WTC11 (cell line): ENCODE data around the gene IL4I1. TPM values are rescaled to one million over a fixed set of nuclear protein-coding genes. Genes with fewer than 3 reads are reported as not detected.

Experiments
- ATAC-seq: fragments of 200-7000 bp; cut with Tn5 transposase; 2 replicates; pipeline ENCODE4 v1.10.0; 2021; ENCODE audit warnings: mild to moderate bottlenecking, moderate library complexity
- CTCF ChIA-PET: fragments of 300-600 bp; sonication (Branson Sonifier 250); formaldehyde crosslinking; loops from one replicate; lab custom pipeline; 2021; ENCODE audit warnings: antibody characterized with exemption; lab: Charles Lee
- POLR2A ChIA-PET: fragments of 350-600 bp; sonication (Branson Sonifier 250); formaldehyde crosslinking; loops from one replicate; lab custom pipeline; 2021; ENCODE audit warnings: antibody characterized with exemption; lab: Charles Lee
- DNase-seq: peaks from one replicate; pipeline ENCODE4 v3.0.0; 2021; ENCODE audit warnings: low spot score
- H3K27ac Mint-ChIP-seq: 2 replicates; pipeline ENCODE4 v1.8.0; 2021; ENCODE audit warnings: mixed read lengths
- H3K27me3 Mint-ChIP-seq: 2 replicates; pipeline ENCODE4 v1.8.0; 2021; ENCODE audit warnings: low read depth, mild to moderate bottlenecking, moderate library complexity, mixed read lengths
- H3K36me3 Mint-ChIP-seq: 2 replicates; pipeline ENCODE4 v1.8.0; 2021; ENCODE audit warnings: mixed read lengths
- H3K4me1 Mint-ChIP-seq: 2 replicates; pipeline ENCODE4 v1.8.0; 2022; ENCODE audit warnings: mixed read lengths
- H3K4me3 Mint-ChIP-seq: 2 replicates; pipeline ENCODE4 v1.8.0; 2021; ENCODE audit warnings: mild to moderate bottlenecking, moderate library complexity, mixed read lengths
- H3K9me3 Mint-ChIP-seq: 2 replicates; pipeline ENCODE4 v1.8.0; 2021; ENCODE audit warnings: mixed read lengths
- ATF1 ChIP-seq: sonication (generic); formaldehyde crosslinking; IDR thresholded peaks from 2 replicates; pipeline ENCODE4 v1.8.1; 2023; ENCODE audit warnings: mild to moderate bottlenecking, moderate library complexity, missing genetic modification reagents
- ATF6 ChIP-seq: sonication (generic); formaldehyde crosslinking; IDR thresholded peaks from 2 replicates; pipeline ENCODE4 v1.8.1; 2023; ENCODE audit warnings: mild to moderate bottlenecking, missing genetic modification reagents
- E2F1 ChIP-seq: sonication (generic); formaldehyde crosslinking; IDR thresholded peaks from 2 replicates; pipeline ENCODE4 v1.8.0; 2022; ENCODE audit warnings: mild to moderate bottlenecking, missing genetic modification reagents
- EMX1 ChIP-seq: fragments of 250-450 bp; sonication (Bioruptor Pico); IDR thresholded peaks from 2 replicates; pipeline ENCODE4 v1.8.0; 2021; ENCODE audit warnings: mild to moderate bottlenecking
- FOXK1 ChIP-seq: sonication (generic); formaldehyde crosslinking; IDR thresholded peaks from 2 replicates; pipeline ENCODE4 v1.8.0; 2022; ENCODE audit warnings: mild to moderate bottlenecking, moderate library complexity, missing genetic modification reagents
- FOXP1 ChIP-seq: sonication (generic); formaldehyde crosslinking; IDR thresholded peaks from 2 replicates; pipeline ENCODE4 v1.8.0; 2022; ENCODE audit warnings: missing genetic modification reagents, mild to moderate bottlenecking, moderate library complexity, borderline replicate concordance
- HMGA2 ChIP-seq: fragments of 250-450 bp; sonication (Bioruptor Pico); IDR thresholded peaks from 2 replicates; pipeline ENCODE4 v1.4.0; 2021; ENCODE audit warnings: mild to moderate bottlenecking, moderate library complexity
- HMGXB4 ChIP-seq: sonication (generic); formaldehyde crosslinking; IDR thresholded peaks from 2 replicates; pipeline ENCODE4 v1.8.1; 2023; ENCODE audit warnings: mild to moderate bottlenecking, moderate library complexity, missing genetic modification reagents
- JUN ChIP-seq: sonication (generic); formaldehyde crosslinking; IDR thresholded peaks from 2 replicates; pipeline ENCODE4 v1.8.0; 2023; ENCODE audit warnings: mild to moderate bottlenecking, missing genetic modification reagents
- MLX ChIP-seq: sonication (generic); formaldehyde crosslinking; IDR thresholded peaks from 2 replicates; pipeline ENCODE4 v1.8.1; 2023; ENCODE audit warnings: mild to moderate bottlenecking, missing genetic modification reagents, moderate library complexity
- MYBL2 ChIP-seq: sonication (generic); formaldehyde crosslinking; IDR thresholded peaks from 2 replicates; pipeline ENCODE4 v1.8.1; 2023; ENCODE audit warnings: mild to moderate bottlenecking, moderate library complexity, missing genetic modification reagents
- NFE2L1 ChIP-seq: sonication (generic); formaldehyde crosslinking; IDR thresholded peaks from 2 replicates; pipeline ENCODE4 v1.8.1; 2023; ENCODE audit warnings: missing genetic modification reagents
- STAT6 ChIP-seq: sonication (generic); formaldehyde crosslinking; conservative IDR thresholded peaks from 2 replicates; pipeline ENCODE4 v1.8.1; 2023; ENCODE audit warnings: mild to moderate bottlenecking, low read depth, missing genetic modification reagents, moderate library complexity
- TEAD4 ChIP-seq: sonication (generic); formaldehyde crosslinking; IDR thresholded peaks from 2 replicates; pipeline ENCODE4 v1.8.0; 2022; ENCODE audit warnings: mild to moderate bottlenecking, missing genetic modification reagents
- USF2 ChIP-seq: sonication (generic); formaldehyde crosslinking; IDR thresholded peaks from 2 replicates; pipeline ENCODE4 v1.8.1; 2023; ENCODE audit warnings: mild to moderate bottlenecking, missing genetic modification reagents, moderate library complexity
- ZNF138 ChIP-seq: sonication (generic); formaldehyde crosslinking; conservative IDR thresholded peaks from 2 replicates; pipeline ENCODE4 v1.8.1; 2022; ENCODE audit warnings: mild to moderate bottlenecking, moderate library complexity, missing genetic modification reagents
- ZNF263 ChIP-seq: sonication (generic); formaldehyde crosslinking; IDR thresholded peaks from 2 replicates; pipeline ENCODE4 v1.8.1; 2022; ENCODE audit warnings: low read depth, mild to moderate bottlenecking, moderate library complexity, missing genetic modification reagents
- ZSCAN18 ChIP-seq: fragments of 250-450 bp; sonication (Bioruptor Pico); IDR thresholded peaks from 2 replicates; pipeline ENCODE4 v2.1.2; 2022; ENCODE audit warnings: mild to moderate bottlenecking, moderate library complexity
- total RNA-seq: library from RNA; stranded (reverse); gene quantifications from 3 replicates; pipeline ENCODE4 v1.2.3, GENCODE V29; 2021

IL4I1 gene
- total RNA-seq, 1 experiment from 2014 or later, result 0.83 TPM

GRCh38 chr19:49889038-49889686, 7.5 kb downstream of the IL4I1 start:
- H3K27me3 Mint-ChIP-seq, result peaks cover 43% of the 10 kb centered on the region
- H3K9me3 Mint-ChIP-seq, result no peaks in the 10 kb centered on the region
- H3K4me1 Mint-ChIP-seq, result peaks cover 11% of the 10 kb centered on the region
- POLR2A ChIA-PET, result no interaction called here
- TF ChIP-seq STAT6 (CRISPR knock-in tag) (no peak), NFE2L1 (CRISPR knock-in tag) (no peak), HMGXB4 (CRISPR knock-in tag) (no peak), JUN (no peak), EMX1 (no peak), MYBL2 (CRISPR knock-in tag) (no peak), ZNF138 (no peak), ATF1 (no peak), ATF6 (no peak), TEAD4 (CRISPR knock-in tag) (no peak), USF2 (no peak), E2F1 (CRISPR knock-in tag) (no peak), MLX (no peak), FOXK1 (no peak), ZNF263 (CRISPR knock-in tag) (no peak), FOXP1 (CRISPR knock-in tag) (no peak), HMGA2 (CRISPR knock-in tag) (no peak), ZSCAN18 (CRISPR knock-in tag) (no peak)
- H3K36me3 Mint-ChIP-seq, result peaks cover 30% of the 10 kb centered on the region
- CTCF ChIA-PET, result interaction anchor here (1.6 kb wide), 1 partner anchor 8 kb away, joined by 11 read pairs; no protein-coding TSS in a partner anchor
- no peak overlapping the region for H3K4me3 Mint-ChIP-seq
- DNase-seq (no peak), ATAC-seq (no peak)
- H3K27ac Mint-ChIP-seq, result no peak overlapping the region
